Activated CD4-positive, alpha-beta T cell treated with anti-CD3 and anti-CD28 coated beads, Interleukin-2, amount 50 U/mL, for 1 hour (primary cell): ENCODE results near the gene TRH.
A peak's percentile ranks its signal among the peaks of the same experiment; 100 is the strongest.
"Not testable (repeated sequence)": the region's sequence is repeated elsewhere in the genome, so short reads cannot be mapped to it uniquely, and the experiment has no call there.

Experiments
- DNase-seq: peaks from one replicate; pipeline ENCODE4 v3.0.0-alpha.2; 2020

Gene TRH

GRCh38 chr3:129966876-129967275 lies 7.6 kb upstream of the TRH start:
- no peak for DNase-seq

DNA sequence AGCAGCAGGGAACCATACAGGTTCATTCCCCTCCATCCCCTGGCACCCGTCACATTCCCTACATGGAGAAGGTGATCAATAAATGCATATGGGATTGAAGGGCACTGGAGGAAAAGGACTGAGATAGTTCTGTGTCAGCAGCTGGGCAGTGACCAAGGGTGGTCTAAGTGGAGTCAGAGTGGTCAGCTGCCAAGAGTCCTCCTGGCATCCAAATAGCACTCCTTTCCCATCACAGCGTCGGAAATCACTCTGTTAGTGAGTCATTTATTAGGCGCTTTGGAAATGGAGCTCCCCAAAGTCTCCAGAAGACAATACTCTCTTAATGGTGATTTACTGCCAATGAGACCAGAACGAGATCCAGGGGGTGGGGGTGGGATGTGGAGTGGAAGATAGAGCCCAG lies 6.8 kb upstream of the TRH start:
- DNase-seq = no peak

DNA sequence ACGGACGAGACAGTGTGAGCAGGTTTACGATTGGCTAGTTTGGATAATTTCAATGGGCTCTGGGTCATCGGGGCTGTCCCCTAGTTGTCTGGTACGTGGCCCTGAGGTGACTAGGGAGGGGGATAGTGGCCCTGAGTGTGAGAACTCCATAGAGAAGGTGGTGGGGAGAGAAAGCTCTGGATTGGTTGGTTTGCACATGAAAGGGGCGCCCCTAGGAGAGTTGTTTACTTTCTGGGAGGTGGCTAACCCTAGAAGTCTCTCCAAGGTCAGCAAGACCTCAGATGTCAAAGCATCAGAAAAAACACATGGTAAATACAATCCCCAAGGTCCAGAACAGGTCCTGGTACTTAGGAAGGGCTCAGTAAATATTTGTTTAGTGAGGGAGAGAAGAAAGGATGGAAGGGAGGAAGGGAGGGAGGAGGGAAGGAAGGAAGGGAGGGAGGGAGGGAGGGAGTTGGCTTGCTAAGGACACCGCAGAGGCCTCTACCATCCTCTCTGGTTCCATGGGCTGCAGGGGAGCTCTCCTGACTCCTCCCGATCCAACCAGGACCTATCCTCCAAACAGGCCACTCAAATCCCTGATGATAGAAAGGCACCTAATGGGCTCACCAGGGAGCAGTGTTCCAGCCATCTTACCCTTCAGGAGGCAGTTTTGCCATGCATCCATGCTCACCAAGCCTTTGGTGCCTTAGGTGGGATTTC lies 3.0 kb upstream of the TRH start:
- no peak for DNase-seq

GRCh38 chr3:129972301-129972700 lies 2.2 kb upstream of the TRH start:
- DNase-seq = no peak

DNA sequence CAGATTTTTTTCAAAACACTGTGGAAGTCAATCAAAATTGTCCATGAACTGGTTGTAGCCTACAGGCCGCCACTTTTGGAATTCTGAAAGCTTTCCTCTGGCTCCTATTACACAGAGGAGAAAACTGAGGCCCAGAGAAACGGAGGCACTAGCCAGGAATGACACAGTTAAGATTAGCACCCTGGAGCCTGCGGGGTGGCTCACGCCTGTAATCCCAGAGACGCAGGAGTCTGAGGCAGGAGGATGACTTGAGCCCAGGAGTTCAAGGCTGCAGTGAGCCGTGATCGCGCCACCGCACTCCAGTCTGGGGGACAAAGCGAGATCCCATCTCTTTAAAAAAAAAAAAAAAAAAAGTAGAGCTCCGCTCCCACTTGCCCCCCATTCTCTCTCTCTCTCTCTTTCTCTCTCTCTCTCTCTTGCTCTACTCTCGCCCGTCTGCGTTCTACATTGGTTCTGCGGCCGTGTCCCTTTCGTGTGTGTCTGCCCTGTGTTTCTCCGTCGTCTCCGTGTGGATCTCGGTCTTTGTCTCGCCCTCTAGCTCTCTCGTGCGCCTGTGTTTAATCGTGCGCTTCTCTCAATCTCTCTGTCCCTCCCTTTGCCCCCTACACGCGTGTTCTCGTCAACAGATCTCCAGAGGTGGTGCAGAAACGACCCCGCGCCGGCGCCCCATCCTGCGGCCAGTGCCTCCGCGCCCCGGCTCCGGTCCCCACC lies 512 bp upstream of the TRH start:
- DNase-seq = no peak

DNA sequence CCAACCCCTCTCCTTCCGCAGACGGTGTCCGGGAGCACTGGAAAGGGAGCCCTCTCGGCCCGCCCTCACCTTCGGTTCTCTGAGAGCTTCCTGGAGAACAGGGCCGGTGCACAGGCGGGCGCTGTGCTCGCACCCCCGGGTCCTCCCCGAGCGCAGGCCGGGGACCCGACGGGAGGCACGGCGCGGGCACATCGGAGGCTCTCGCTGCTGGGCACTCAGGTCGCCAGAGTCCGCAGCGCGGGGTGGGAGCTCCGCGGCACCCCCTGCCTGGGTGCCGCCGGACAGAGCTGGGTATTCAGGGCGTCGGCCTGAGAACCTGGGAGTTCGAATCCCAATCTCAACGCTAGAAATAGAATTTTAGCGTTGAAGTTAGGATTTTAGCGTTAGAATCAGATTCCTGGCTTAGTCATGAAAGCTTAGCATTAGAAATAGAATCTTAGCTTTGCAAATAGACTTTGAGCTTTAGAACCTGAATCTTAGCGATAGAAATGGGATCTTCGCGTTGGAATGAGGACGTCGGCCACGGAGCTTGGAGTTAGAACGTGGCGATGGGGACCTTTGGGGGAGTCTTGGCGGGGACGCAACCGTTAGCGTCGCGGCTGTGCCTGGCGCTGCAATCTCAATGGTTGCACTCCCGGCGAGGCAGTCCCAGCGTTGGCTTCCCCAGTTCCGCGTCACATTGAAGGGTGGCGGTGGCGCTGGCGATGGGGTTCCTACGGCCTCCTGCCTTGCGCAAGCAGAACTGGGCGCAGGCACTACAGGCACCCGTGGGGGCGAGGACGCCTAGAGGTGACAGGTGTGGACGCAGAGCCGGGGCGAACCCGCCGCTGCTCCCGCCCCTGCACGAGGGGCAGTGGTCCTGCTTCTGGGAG lies 549 bp downstream of the TRH start:
- peak; percentile 5 for DNase-seq

- DNase-seq = no peak
Measured at GRCh38 chr3:129975705-129976048, 1.2 kb downstream of the TRH start.

GRCh38 chr3:129976286-129976685 lies 1.8 kb downstream of the TRH start:
- no peak for DNase-seq

GRCh38 chr3:129978123-129978522 lies 3.6 kb downstream of the TRH start:
- DNase-seq = no peak

- no peak for DNase-seq
Measured at GRCh38 chr3:129979905-129980304, 5.4 kb downstream of the TRH start.

DNA sequence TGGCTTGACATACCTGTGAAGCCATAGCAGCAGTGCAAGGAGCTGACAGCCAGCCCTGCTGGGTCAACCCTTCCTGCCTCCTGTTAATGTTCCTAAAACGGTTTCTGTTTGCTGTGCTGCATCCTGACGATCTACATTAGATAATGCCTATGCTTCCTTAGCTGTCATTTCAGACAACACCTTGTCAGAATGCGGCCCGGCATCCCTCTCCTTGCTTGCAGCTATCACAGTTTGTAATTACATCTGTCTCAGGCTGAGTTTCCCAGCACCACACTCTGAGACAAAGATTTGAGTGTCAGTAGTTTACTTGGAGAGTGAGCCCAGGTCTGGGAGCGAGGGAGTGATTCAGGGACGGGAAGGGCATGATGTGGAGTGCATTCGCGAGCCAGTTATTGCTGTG lies 9.0 kb downstream of the TRH start:
- DNase-seq = no peak

DNA sequence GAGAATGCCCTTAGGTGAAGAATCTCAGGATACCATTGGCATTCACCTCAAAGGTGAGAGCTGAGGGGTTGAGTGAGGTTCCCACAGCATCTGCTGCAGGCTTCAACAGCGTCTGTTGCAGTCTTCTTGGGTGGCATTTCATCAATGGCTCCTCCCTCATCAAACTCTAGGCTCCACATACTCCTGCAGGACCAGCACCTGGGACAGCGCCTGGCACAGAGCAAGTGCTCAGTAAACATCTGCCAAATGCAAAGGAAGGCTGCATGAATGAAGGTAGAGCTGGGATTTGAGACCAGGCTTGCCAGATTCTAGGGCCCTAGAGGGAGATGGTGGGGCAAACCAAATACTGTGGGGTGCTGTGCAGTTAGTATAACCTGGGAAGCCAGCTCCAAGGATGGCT lies 9.6 kb downstream of the TRH start:
- no peak for DNase-seq

DNA sequence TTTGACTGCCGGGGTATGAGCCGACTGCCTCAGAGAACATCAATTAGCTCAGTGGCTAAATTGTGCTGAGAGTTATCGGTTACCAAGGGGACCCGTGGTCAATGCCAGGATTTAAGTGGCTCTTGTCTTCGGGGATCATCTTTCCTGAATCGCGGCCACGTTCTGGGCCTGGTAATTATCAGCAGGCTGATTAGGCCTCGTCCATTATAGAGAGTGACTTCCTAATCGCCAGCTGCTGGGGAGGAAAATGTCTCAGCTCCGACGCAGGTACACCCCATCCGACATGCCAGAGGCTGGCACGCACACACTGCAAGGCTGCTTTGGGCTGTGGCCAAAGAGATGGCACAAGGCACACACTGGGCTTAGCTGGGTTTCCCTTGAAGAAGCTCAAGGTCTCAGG lies 10.6 kb downstream of the TRH start:
- DNase-seq = no peak

GRCh38 chr3:129988429-129988828 lies 13.9 kb downstream of the TRH start:
- no peak for DNase-seq

DNA sequence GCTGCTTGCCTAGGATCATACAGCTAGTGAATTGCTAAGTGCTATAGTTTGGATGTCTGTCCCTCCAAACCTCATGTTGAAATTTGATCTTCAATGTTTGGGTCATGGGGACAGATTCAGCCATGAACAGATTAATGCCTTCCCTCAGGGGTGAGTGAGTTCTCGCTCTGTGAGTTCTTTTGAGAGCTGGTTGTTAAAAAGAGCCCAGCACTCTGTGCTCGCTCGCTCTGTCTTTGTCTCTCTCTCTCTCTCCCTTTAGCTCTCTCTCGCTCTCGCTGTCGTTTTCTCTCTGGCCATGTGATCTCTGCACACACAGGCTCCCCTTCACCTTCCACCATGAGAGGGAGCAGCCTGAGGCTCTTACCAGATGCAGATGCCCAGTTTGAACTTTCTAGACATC lies 14.9 kb downstream of the TRH start:
- DNase-seq = no peak

DNA sequence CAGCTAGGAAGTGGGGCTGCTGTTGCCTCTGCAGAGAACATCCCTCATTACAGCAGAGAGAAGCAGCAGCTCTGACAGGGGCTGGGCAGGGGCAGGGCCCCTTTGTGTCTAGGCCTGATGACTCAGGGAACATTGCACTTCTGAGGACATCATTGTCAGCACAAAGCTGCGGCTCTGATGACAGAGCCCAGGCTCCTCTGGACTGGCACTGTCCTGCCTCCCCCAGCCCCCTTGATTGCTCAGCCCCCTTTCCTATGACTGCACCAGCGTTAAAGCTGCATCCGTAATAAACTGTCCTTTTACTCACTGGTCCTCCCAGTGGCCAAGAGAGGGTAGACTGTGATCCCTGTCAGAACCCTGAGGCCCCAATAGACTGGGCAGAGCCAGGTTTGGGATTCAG lies 18.3 kb downstream of the TRH start:
- no peak for DNase-seq

DNA sequence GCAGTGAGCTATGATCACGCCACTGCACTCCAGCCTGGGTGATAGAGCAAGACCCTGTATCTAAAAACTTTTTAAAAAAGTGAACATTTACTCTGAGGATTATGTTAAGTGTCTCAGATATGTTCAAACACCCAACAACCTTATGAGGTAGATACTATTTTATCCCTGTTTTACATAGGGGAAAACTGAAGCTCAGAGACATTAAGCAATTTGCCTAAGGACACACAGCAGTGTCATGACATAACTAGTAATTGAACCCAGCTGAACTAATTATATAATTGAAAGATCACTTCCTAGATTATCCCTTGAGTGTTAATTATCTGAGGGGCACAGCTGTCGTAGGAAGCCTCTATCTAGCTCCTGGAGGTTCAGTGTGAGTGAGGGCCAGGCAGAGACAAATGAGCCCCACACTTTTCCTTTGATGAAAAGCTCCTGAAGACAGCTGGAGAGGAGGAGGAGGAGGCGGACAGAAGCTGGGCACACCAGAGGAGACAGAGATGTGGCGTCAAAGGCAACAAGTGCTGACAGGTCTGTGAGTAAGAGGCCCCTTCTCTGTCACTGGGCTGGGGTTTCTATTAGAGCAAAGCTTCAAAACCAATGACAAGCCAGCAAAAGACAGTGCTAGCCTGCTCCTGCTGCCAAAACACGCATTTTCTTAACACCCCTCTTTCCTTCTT lies 20.5 kb downstream of the TRH start:
- DNase-seq = no peak

DNA sequence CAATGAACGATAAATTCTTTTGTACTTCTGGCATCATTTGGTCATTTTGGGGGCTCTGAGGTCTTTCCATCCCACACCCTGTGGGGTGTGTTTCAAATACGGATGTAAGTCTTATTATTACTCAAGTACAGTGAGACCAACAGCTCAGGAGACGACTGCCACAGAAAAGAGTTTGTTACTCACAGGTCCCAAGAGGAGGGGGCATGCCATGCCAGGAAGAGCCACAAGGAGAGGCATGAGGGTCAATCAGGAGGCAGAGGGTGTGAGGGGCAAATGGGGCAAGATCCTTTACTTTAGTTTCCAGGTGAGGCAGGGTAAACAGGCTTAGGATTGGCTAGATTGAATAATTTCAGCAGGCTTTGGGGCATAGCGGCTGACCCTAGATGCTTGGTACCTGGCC lies 21.6 kb downstream of the TRH start:
- DNase-seq = no peak

- DNase-seq = not testable (repeated sequence)
Measured at GRCh38 chr3:129999176-129999575, 24.7 kb downstream of the TRH start.

DNA sequence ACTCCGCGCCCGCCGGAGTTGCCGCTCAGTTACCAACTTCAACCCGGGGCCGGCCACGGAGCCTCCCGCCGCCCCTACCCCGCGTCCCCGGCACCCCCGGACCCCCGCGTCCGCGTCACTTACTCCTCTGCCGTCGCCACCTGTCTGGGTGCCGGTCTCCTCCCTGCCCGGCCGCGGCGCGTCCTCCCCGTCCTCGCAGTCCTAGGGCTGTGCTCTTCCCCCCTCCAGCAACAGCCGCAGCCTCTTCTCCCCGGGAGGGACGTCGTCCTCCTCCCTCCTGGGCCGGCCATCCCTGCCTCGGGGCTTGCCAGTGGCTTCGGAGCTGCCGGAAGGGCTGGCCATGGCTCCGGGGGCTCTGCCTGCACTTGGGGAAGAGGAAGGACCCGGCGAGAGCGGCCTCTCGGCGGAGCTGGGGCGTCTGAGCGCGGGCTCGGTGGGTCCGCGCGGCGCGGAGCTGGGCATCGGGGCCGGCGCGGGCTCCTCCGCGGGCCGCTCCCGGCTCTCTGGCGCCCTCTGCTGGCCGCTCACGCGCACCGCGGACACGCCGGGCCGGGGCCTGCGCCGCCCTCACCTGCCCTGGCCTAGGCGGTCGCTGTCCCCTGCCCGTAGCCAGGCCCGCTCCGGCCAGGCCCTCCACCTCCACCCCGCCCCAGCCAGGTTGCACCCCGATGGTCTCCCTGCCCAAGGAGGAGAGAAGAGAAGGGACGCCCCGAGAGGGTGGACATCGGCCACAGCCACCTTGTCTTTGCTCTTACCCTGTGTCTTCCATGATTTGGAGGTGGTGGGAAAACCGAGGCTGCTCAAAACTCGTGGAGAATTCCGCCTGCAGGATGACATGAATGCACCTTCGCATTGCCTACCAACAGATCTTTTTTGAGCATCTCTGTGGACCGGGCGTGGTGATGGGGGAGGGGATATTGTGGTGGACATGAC lies 28.4 kb downstream of the TRH start:
- DNase-seq = peak; percentile 65

GRCh38 chr3:130010556-130010955 lies 36.0 kb downstream of the TRH start:
- DNase-seq = no peak

DNA sequence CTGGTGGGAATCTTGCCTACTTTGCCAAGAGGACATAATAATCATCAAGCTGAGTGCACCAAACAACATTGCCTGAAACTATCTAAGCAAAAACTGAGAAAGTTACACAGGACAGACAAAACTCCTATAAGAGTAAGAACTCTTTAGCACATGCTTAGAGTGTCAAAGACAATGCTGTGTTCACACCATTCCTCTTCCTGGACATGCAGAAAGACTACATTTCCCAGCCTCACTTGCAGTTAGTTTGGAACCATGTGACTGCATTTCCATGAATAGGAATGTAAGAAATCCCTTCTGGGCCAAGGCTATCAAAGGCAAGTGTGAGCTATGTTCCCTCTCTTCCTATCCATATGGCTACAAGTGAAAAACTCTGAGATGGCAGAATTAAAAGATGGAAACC lies 37.6 kb downstream of the TRH start:
- not testable (repeated sequence) for DNase-seq
